H9 (cell line): Measurements from ENCODE around the gene ZBTB49. TPM values are rescaled to one million over a fixed set of nuclear protein-coding genes. Genes with fewer than 3 reads are reported as not detected.

Experiments
- DNase-seq: peaks from one replicate; pipeline ENCODE4 v3.0.0-alpha.2; 2017
- H2AFZ ChIP-seq: one replicate; pipeline ENCODE4 v1.6.1; 2013; ENCODE audit warnings: mild to moderate bottlenecking, low read length, control low read depth, moderate library complexity
- H2AK5ac ChIP-seq: 2 replicates; pipeline ENCODE4 v1.6.1; 2013; ENCODE audit warnings: low read length, control low read depth, mixed read lengths; ENCODE audit not compliant: insufficient read length
- H2BK120ac ChIP-seq: one replicate; pipeline ENCODE4 v1.6.1; 2013; ENCODE audit warnings: low read depth, mild to moderate bottlenecking, low read length, control low read depth, inconsistent platforms; ENCODE audit not compliant: poor library complexity, severe bottlenecking
- H2BK12ac ChIP-seq: 2 replicates; pipeline ENCODE4 v1.6.1; 2013; ENCODE audit warnings: low read length, control low read depth, mixed read lengths, low read depth; ENCODE audit not compliant: insufficient read length
- H2BK15ac ChIP-seq: 2 replicates; pipeline ENCODE4 v1.6.1; 2013; ENCODE audit warnings: low read depth, low read length, control low read depth
- H2BK20ac ChIP-seq: one replicate; pipeline ENCODE4 v1.6.1; 2013; ENCODE audit warnings: low read depth, mild to moderate bottlenecking, low read length, control low read depth, inconsistent platforms; ENCODE audit not compliant: poor library complexity, severe bottlenecking
- H2BK5ac ChIP-seq: 2 replicates; pipeline ENCODE4 v1.6.1; 2013; ENCODE audit warnings: low read length, control low read depth, mixed read lengths; ENCODE audit not compliant: insufficient read length
- H3K14ac ChIP-seq: 2 replicates; pipeline ENCODE4 v1.6.1; 2013; ENCODE audit warnings: low read length, control low read depth; ENCODE audit not compliant: insufficient read depth
- H3K18ac ChIP-seq: 2 replicates; pipeline ENCODE4 v1.6.1; 2013; ENCODE audit warnings: low read depth, mild to moderate bottlenecking, mixed read lengths, low read length, control low read depth; ENCODE audit not compliant: insufficient read length
- H3K23ac ChIP-seq: 2 replicates; pipeline ENCODE4 v1.6.1; 2013; ENCODE audit warnings: low read length, control low read depth, mixed read lengths, low read depth; ENCODE audit not compliant: insufficient read length
- H3K23me2 ChIP-seq: 2 replicates; pipeline ENCODE4 v1.6.1; 2013; ENCODE audit warnings: low read depth, mild to moderate bottlenecking, mixed read lengths, low read length, control low read depth; ENCODE audit not compliant: insufficient read length, poor library complexity, severe bottlenecking
- H3K27ac ChIP-seq: 2 replicates; pipeline ENCODE4 v1.5.1; 2013; ENCODE audit warnings: low read length, control low read depth, mixed read lengths, low read depth; ENCODE audit not compliant: insufficient read length
- H3K27me3 ChIP-seq: 2 replicates; pipeline ENCODE4 v1.6.1; 2013; ENCODE audit warnings: low read length, control low read depth, inconsistent platforms; ENCODE audit not compliant: insufficient read depth
- H3K4ac ChIP-seq: 2 replicates; pipeline ENCODE4 v1.6.1; 2013; ENCODE audit warnings: low read depth, mild to moderate bottlenecking, control low read depth, inconsistent platforms, low read length, moderate library complexity
- H3K4me1 ChIP-seq: 2 replicates; pipeline ENCODE4 v1.6.1; 2013; ENCODE audit warnings: low read length, control low read depth, inconsistent platforms; ENCODE audit not compliant: insufficient read depth
- H3K4me2 ChIP-seq: 2 replicates; pipeline ENCODE4 v1.6.1; 2013; ENCODE audit warnings: low read length, control low read depth, mixed read lengths; ENCODE audit not compliant: insufficient read length, insufficient read depth
- H3K56ac ChIP-seq: 2 replicates; pipeline ENCODE4 v1.6.1; 2013; ENCODE audit warnings: low read depth, mild to moderate bottlenecking, mixed read lengths, low read length, control low read depth; ENCODE audit not compliant: insufficient read length
- H3K79me1 ChIP-seq: 2 replicates; pipeline ENCODE4 v1.6.1; 2013; ENCODE audit warnings: low read depth, mild to moderate bottlenecking, moderate library complexity, low read length, control low read depth, inconsistent platforms; ENCODE audit not compliant: insufficient read depth, poor library complexity, severe bottlenecking
- H3K79me2 ChIP-seq: 2 replicates; pipeline ENCODE4 v1.6.1; 2013; ENCODE audit warnings: low read length, control low read depth, inconsistent platforms; ENCODE audit not compliant: insufficient read depth
- H3K9ac ChIP-seq: 2 replicates; pipeline ENCODE4 v1.6.1; 2013; ENCODE audit warnings: low read length, control low read depth, mixed read lengths; ENCODE audit not compliant: insufficient read length; ENCODE audit errors: extremely low read depth
- H3K9me3 ChIP-seq: one replicate; pipeline ENCODE4 v1.6.1; 2013; ENCODE audit warnings: low read depth, low read length, inconsistent platforms; ENCODE audit not compliant: control insufficient read depth
- H3T11ph ChIP-seq: one replicate; pipeline ENCODE4 v1.6.1; 2013; ENCODE audit warnings: mild to moderate bottlenecking, low read length, control low read depth, inconsistent platforms
- H4K20me1 ChIP-seq: one replicate; pipeline ENCODE4 v1.6.1; 2013; ENCODE audit not compliant: control insufficient read depth, insufficient read length, insufficient read depth
- H4K5ac ChIP-seq: 2 replicates; pipeline ENCODE4 v1.6.1; 2013; ENCODE audit warnings: low read depth, mild to moderate bottlenecking, mixed read lengths, low read length, control low read depth; ENCODE audit not compliant: insufficient read length
- H4K8ac ChIP-seq: replicated peaks from 2 replicates; pipeline ENCODE4 v1.6.1; 2013; ENCODE audit warnings: low read length, control low read depth, mixed read lengths, low read depth; ENCODE audit not compliant: insufficient read length
- H4K91ac ChIP-seq: 2 replicates; pipeline ENCODE4 v1.6.1; 2013; ENCODE audit warnings: low read depth, mild to moderate bottlenecking, moderate library complexity, mixed read lengths, low read length, control low read depth; ENCODE audit not compliant: insufficient read length
- H3K27ac Mint-ChIP-seq, 3 experiments: 2 replicates in 2 of 3; 3 replicates in 1 of 3; pipeline ENCODE4 v1.8.0; 2020 to 2021; ENCODE audit warnings: mixed read lengths in 3 of 3, mild to moderate bottlenecking in 1 of 3, moderate library complexity in 1 of 3
- H3K27me3 Mint-ChIP-seq: 2 replicates; pipeline ENCODE4 v1.8.0; 2021; ENCODE audit warnings: low read depth, mild to moderate bottlenecking, moderate library complexity, mixed read lengths
- H3K36me3 Mint-ChIP-seq, 3 experiments: 2 replicates in 2 of 3; 3 replicates in 1 of 3; pipeline ENCODE4 v1.8.0; 2020 to 2021; ENCODE audit warnings: low read depth in 3 of 3, mixed read lengths in 3 of 3; ENCODE audit not compliant: insufficient read depth in 1 of 3
- H3K4me1 Mint-ChIP-seq, 2 experiments: 2 replicates each; pipeline ENCODE4 v1.8.0; 2020; ENCODE audit warnings: mixed read lengths in 2 of 2
- H3K4me3 Mint-ChIP-seq, 2 experiments: 2 replicates in 1 of 2; 3 replicates in 1 of 2; pipeline ENCODE4 v1.8.0; 2020 to 2021; ENCODE audit warnings: mild to moderate bottlenecking in 2 of 2, mixed read lengths in 2 of 2, moderate library complexity in 1 of 2
- H3K9me3 Mint-ChIP-seq, 2 experiments: 2 replicates in 1 of 2; 3 replicates in 1 of 2; pipeline ENCODE4 v1.8.0; 2020; ENCODE audit warnings: mild to moderate bottlenecking in 2 of 2, mixed read lengths in 2 of 2, moderate library complexity in 1 of 2
- WGBS: extraction: QIAGEN DNeasy Blood & Tissue Kit; methylation state at CpG from one replicate; pipeline ENCODE4 v1.1.7; 2013; ENCODE audit warnings: missing lambda C conversion rate, low lambda C conversion rate, mixed read lengths; ENCODE audit not compliant: insufficient read length; ENCODE audit errors: extremely low coverage; 5-methylcytosine and 5-hydroxymethylcytosine counted together
- total RNA-seq: library from RNA; stranded (reverse); gene quantifications from 2 replicates; pipeline ENCODE4 v1.2.1, GENCODE V29; 2021
- TF ChIP-seq, protein P1 (sequence below): fragments of 200-600 bp; sonication (generic); conservative IDR thresholded peaks from 3 replicates; pipeline ENCODE4 v1.8.0; 2021; ENCODE audit warnings: antibody characterized with exemption, mild to moderate bottlenecking

ZBTB49 gene
- total RNA-seq, 1 experiment from 2014 or later = 8.7 TPM

GRCh38 chr4:4333265-4333706 lies 43.2 kb downstream of the ZBTB49 start:
- no peaks in the 10 kb centered on the region; a peak in 1 of 7 replicates for H3K36me3 Mint-ChIP-seq
- Histone ChIP-seq H2BK120ac (no peak overlapping the region), H4K20me1 (no peaks in the 10 kb centered on the region), H4K91ac (no peak overlapping the region), H2BK5ac (no peak overlapping the region), H2BK12ac (no peak overlapping the region), H4K5ac (no peak overlapping the region), H3K14ac (no peak overlapping the region), H2AK5ac (no peak overlapping the region), H3K27ac (no peak overlapping the region), H3K23ac (no peak overlapping the region), H3K4me2 (no peak overlapping the region), H3T11ph (no peak overlapping the region), H2BK15ac (no peak overlapping the region), H4K8ac (no peak overlapping the region), H3K4ac (no peak overlapping the region), H2BK20ac (no peak overlapping the region), H3K18ac (no peak overlapping the region), H3K56ac (no peak overlapping the region), H3K9ac (no peak overlapping the region), H3K4me1 (no peaks in the 10 kb centered on the region), H3K79me1 (no peaks in the 10 kb centered on the region), H3K23me2 (no peaks in the 10 kb centered on the region), H3K79me2 (no peaks in the 10 kb centered on the region), H3K27me3 (no peaks in the 10 kb centered on the region), H3K9me3 (no peaks in the 10 kb centered on the region), H2AFZ (no peak overlapping the region)
- peaks cover 27% of the 10 kb centered on the region for H3K27me3 Mint-ChIP-seq
- no CpG with 5 or more reads among the region's 11 CpGs for WGBS
- TF ChIP-seq, protein P1, sequence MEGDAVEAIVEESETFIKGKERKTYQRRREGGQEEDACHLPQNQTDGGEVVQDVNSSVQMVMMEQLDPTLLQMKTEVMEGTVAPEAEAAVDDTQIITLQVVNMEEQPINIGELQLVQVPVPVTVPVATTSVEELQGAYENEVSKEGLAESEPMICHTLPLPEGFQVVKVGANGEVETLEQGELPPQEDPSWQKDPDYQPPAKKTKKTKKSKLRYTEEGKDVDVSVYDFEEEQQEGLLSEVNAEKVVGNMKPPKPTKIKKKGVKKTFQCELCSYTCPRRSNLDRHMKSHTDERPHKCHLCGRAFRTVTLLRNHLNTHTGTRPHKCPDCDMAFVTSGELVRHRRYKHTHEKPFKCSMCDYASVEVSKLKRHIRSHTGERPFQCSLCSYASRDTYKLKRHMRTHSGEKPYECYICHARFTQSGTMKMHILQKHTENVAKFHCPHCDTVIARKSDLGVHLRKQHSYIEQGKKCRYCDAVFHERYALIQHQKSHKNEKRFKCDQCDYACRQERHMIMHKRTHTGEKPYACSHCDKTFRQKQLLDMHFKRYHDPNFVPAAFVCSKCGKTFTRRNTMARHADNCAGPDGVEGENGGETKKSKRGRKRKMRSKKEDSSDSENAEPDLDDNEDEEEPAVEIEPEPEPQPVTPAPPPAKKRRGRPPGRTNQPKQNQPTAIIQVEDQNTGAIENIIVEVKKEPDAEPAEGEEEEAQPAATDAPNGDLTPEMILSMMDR = no peak
- H3K9me3 Mint-ChIP-seq = no peaks in the 10 kb centered on the region; a peak in 1 of 5 replicates
- H3K4me1 Mint-ChIP-seq = no peaks in the 10 kb centered on the region
- DNase-seq = no peak
- no peak overlapping the region for H3K4me3 Mint-ChIP-seq
- H3K27ac Mint-ChIP-seq = no peak overlapping the region
